Activated CD4-positive, alpha-beta T cell treated with anti-CD3 and anti-CD28 coated beads for 36 hours (primary cell): ENCODE results near the gene STMN1. TPM values are rescaled to one million over a fixed set of nuclear protein-coding genes. Genes with fewer than 3 reads are reported as not detected.
"Not testable (repeated sequence)": the region's sequence is repeated elsewhere in the genome, so short reads cannot be mapped to it uniquely, and the experiment has no call there.

Source experiments
- ATAC-seq: fragments of 200-7000 bp; cut with Tn5 transposase; one replicate; pipeline ENCODE4 v1.10.0; 2021; ENCODE audit warnings: mild to moderate bottlenecking, moderate library complexity
- CTCF ChIA-PET: fragments of 350-600 bp; sonication (Branson Sonifier 250); formaldehyde crosslinking; loops from one replicate; lab custom pipeline; 2021; ENCODE audit warnings: antibody characterized with exemption; lab: Charles Lee
- POLR2A ChIA-PET: fragments of 350-600 bp; sonication (Branson Sonifier 250); formaldehyde crosslinking; loops from one replicate; lab custom pipeline; 2021; ENCODE audit warnings: antibody characterized with exemption, inconsistent platforms; lab: Charles Lee
- DNase-seq: peaks from one replicate; pipeline ENCODE4 v3.0.0-alpha.2; 2020
- H3K27ac Mint-ChIP-seq: one replicate; pipeline ENCODE4 v1.8.0; 2021; ENCODE audit warnings: mixed read lengths
- H3K27me3 Mint-ChIP-seq: one replicate; pipeline ENCODE4 v1.8.0; 2021; ENCODE audit warnings: mixed read lengths
- H3K36me3 Mint-ChIP-seq: one replicate; pipeline ENCODE4 v1.8.0; 2021; ENCODE audit warnings: low read depth, mixed read lengths
- H3K4me1 Mint-ChIP-seq: one replicate; pipeline ENCODE4 v1.8.0; 2021; ENCODE audit warnings: mixed read lengths
- H3K4me3 Mint-ChIP-seq: one replicate; pipeline ENCODE4 v1.8.0; 2021; ENCODE audit warnings: mild to moderate bottlenecking, moderate library complexity, mixed read lengths
- H3K9me3 Mint-ChIP-seq: one replicate; pipeline ENCODE4 v1.8.0; 2021; ENCODE audit warnings: low read depth, mixed read lengths
- intact Hi-C, 2 experiments: fragments of 100-400 bp; cut with DNase I in 1 of 2; cut with micrococcal nuclease in 1 of 2; formaldehyde crosslinking; loops; one replicate each; pipeline versions ENCODE4 v1.14.2 to v1.15.1; 2022 to 2024; cut with DNase I, micrococcal nuclease
- total RNA-seq, 2 experiments: library from RNA; stranded (reverse); gene quantifications; one replicate each; pipeline ENCODE4 v1.2.3, GENCODE V29; 2021

Gene STMN1
- 100 to 1,000 TPM; 557 to 771 TPM for total RNA-seq

GRCh38 chr1:25905680-25906643 is at the start of gene STMN1:
TSS of gene STMN1 (minus strand) at chr1:25906419. CDS start at chr1:25904676, 1,743 bp downstream.
- H3K4me3 Mint-ChIP-seq = peak within 1 kb of the TSS; percentile 84
- peaks cover 34% of the 10 kb centered on the region for H3K36me3 Mint-ChIP-seq
- ChIA-PET POLR2A (interaction anchor here (0.6 to 1.3 kb wide), 8 partner anchors 8 to 549 kb away, joined by 3 to 5 read pairs (median 4); partner anchors contain the start of gene PAFAH2), CTCF (interaction anchor here (1.2 to 15.6 kb wide), 3 partner anchors 9 to 93 kb away, joined by 6 to 257 read pairs (median 53); partner anchors contain the start of gene PAFAH2)
- no peaks in the 10 kb centered on the region for H3K27me3 Mint-ChIP-seq
- H3K4me1 Mint-ChIP-seq = peaks cover 25% of the 10 kb centered on the region
- peak; percentile 81 for ATAC-seq
- peak within 1 kb of the TSS; percentile 83 for H3K27ac Mint-ChIP-seq
- intact Hi-C loops = loop anchor here (1.0 to 5.0 kb wide), 14 partner anchors 11 to 1159 kb away; partner anchors contain the start of genes PAFAH2 (in 2 of the 2), AUNIP (in 1 of the 2), CEP85 (in 1 of the 2) and CLIC4 (in 1 of the 2)
- DNase-seq = peak; percentile 96
- H3K9me3 Mint-ChIP-seq = no peaks in the 10 kb centered on the region

GRCh38 chr1:25955553-25955952 is 49.3 kb upstream of the STMN1 start:
- H3K4me1 Mint-ChIP-seq = peaks cover 4% of the 10 kb centered on the region
- ChIA-PET POLR2A (no interaction called here), CTCF (no interaction called here)
- H3K27ac Mint-ChIP-seq = no peak overlapping the region
- DNase-seq (no peak), ATAC-seq (no peak)
- intact Hi-C loops = no loop called here
- no peaks in the 10 kb centered on the region for H3K27me3 Mint-ChIP-seq
- H3K36me3 Mint-ChIP-seq = peaks cover 19% of the 10 kb centered on the region
- peaks cover 2% of the 10 kb centered on the region for H3K9me3 Mint-ChIP-seq
- H3K4me3 Mint-ChIP-seq = no peak overlapping the region

DNA sequence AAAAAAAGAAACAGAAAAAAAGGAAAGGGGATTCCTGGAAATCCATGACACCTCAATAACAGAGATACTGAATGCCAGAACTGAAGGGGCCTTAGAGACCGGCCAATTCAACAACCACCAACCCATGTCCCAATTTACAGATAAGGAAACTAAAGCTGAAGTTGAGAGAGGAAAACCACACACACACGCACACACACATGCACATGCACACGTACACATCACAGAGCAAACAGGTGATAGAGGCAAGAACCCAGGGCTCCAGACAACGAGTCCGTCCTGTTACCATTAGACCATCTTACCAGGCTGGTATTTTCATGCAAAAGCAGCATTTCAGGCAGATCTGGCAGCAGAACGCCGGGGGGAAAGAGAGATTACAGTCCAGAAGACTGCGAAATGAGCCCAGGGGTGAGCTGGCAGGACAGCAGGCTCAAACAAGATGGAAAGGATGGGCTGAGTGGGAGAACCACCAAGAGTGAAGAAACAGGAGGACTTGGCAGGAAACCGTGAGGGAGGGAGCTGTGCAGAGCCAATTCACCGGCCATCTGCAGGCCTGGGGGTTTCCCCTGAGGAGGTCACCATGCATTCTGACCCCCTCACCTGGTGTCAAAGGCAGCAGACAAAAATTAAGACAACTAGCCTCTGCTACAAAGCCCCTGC is 48.2 kb upstream of the STMN1 start:
- H3K27ac Mint-ChIP-seq = peak overlapping the region; percentile 43
- peaks cover 10% of the 10 kb centered on the region for H3K36me3 Mint-ChIP-seq
- ATAC-seq = no peak
- CTCF ChIA-PET = interaction anchor here (0.6 kb wide), 1 partner anchor 59 kb away, joined by 3 read pairs; no protein-coding TSS in a partner anchor
- DNase-seq = peak; percentile 30
- peaks cover 4% of the 10 kb centered on the region for H3K4me1 Mint-ChIP-seq
- POLR2A ChIA-PET = no interaction called here
- H3K4me3 Mint-ChIP-seq = no peak overlapping the region
- intact Hi-C loops = no loop called here
- peaks cover 2% of the 10 kb centered on the region for H3K9me3 Mint-ChIP-seq
- H3K27me3 Mint-ChIP-seq = no peaks in the 10 kb centered on the region

DNA sequence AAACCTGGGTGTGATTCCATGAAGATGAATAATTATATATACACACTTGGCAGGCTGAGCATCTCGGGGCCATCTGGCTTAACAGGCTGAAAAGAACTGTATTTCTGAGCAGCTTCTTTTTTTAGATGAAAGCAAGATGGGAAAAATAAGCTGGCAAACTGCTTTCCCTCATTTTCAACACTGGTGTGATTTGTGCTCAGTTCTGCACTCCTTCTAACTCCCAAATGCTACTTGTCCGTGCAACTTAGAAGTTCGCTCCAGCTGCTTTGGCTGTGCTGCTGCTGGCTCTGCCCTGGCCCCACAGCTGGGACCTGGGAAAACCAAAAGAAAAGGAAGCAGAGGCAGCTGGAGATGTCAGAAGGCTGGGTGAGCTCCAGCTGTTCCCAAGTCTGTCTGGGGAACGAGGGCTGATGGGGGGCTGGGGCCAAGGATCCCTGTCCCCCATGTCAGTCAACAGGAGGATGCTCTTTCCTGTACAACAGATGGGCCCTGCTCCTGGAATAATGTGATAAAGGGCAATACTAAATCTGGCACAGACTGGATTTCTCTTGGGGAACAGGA is 46.7 kb upstream of the STMN1 start:
- ChIA-PET CTCF (no interaction called here), POLR2A (no interaction called here)
- peaks cover 4% of the 10 kb centered on the region for H3K4me1 Mint-ChIP-seq
- no peaks in the 10 kb centered on the region for H3K36me3 Mint-ChIP-seq
- no peak overlapping the region for H3K4me3 Mint-ChIP-seq
- no peak overlapping the region for H3K27ac Mint-ChIP-seq
- ATAC-seq (no peak), DNase-seq (no peak)
- intact Hi-C loops = no loop called here
- no peaks in the 10 kb centered on the region for H3K27me3 Mint-ChIP-seq
- no peaks in the 10 kb centered on the region for H3K9me3 Mint-ChIP-seq

DNA sequence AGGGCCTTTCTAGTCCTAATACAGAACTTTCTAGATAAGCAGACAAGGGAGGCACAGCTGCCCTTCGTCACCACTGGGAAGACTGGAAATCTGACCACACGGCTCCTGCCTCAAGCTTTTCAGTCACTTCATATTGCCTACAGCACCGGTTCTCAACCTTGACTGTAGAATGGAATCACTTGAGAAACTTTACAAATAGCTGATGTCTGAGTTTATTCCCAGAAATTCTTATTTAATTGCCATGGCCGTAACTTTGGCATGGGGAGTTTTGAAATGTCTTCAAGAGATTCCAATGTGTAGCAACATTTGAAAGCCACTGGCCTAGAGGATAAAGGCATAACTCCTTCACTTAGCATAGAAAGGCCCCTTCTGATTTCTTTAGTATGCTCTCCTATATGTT is 42.4 kb upstream of the STMN1 start:
- Mint-ChIP-seq H3K4me1 (no peaks in the 10 kb centered on the region), H3K27ac (no peak overlapping the region), H3K4me3 (no peak overlapping the region), H3K9me3 (peaks cover 3% of the 10 kb centered on the region), H3K27me3 (no peaks in the 10 kb centered on the region), H3K36me3 (no peaks in the 10 kb centered on the region)
- ATAC-seq (no peak), DNase-seq (no peak)
- ChIA-PET CTCF (interaction anchor here (0.6 to 1.0 kb wide), 2 partner anchors 95 to 1700 kb away, joined by 3 to 4 read pairs; no protein-coding TSS in a partner anchor), POLR2A (interaction anchor here (0.6 kb wide), 1 partner anchor 22 kb away, joined by 4 read pairs; no protein-coding TSS in a partner anchor)
- intact Hi-C loops = no loop called here

- ChIA-PET POLR2A (interaction anchor here (0.6 to 0.9 kb wide), 2 partner anchors 23 to 24 kb away, joined by 4 to 7 read pairs; no protein-coding TSS in a partner anchor), CTCF (interaction anchor here (0.6 to 0.7 kb wide), 2 partner anchors 82 to 135 kb away, joined by 3 read pairs; no protein-coding TSS in a partner anchor)
- H3K4me1 Mint-ChIP-seq = no peaks in the 10 kb centered on the region
- no peak overlapping the region for H3K4me3 Mint-ChIP-seq
- intact Hi-C loops = no loop called here
- ATAC-seq (no peak), DNase-seq (no peak)
- H3K36me3 Mint-ChIP-seq = no peaks in the 10 kb centered on the region
- H3K27ac Mint-ChIP-seq = no peak overlapping the region
- no peaks in the 10 kb centered on the region for H3K27me3 Mint-ChIP-seq
- H3K9me3 Mint-ChIP-seq = peaks cover 8% of the 10 kb centered on the region
Observed at GRCh38 chr1:25947027-25947426, 40.8 kb upstream of the STMN1 start.

DNA sequence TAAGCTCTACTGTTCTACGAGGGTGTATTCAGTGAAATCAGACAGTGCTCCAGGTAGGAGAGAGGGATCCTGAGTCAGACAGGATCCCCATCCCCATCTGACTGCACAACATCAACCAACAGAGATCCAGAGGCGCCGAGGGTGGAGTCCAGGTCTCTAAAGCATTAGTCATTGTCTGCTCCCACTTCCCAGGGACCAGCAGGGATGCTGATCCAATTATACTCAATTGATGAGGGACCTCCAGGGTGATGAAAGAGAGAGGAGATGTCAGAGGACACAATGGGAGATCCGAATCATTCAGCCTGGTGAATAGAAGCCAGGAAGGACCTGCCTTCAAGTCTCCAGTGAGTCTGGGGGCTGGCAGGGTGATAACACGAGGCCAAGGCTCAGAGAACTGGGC is 39.5 kb upstream of the STMN1 start:
- Mint-ChIP-seq H3K27me3 (no peaks in the 10 kb centered on the region), H3K4me3 (no peak overlapping the region), H3K4me1 (no peaks in the 10 kb centered on the region), H3K36me3 (no peaks in the 10 kb centered on the region), H3K27ac (no peak overlapping the region), H3K9me3 (peaks cover 8% of the 10 kb centered on the region)
- CTCF ChIA-PET = interaction anchor here (0.6 to 1.5 kb wide), 2 partner anchors 16 to 497 kb away, joined by 3 read pairs; no protein-coding TSS in a partner anchor
- DNase-seq (no peak), ATAC-seq (no peak)
- POLR2A ChIA-PET = no interaction called here
- intact Hi-C loops = no loop called here

- intact Hi-C loops = no loop called here
- H3K9me3 Mint-ChIP-seq = peaks cover 8% of the 10 kb centered on the region
- no peak overlapping the region for H3K4me3 Mint-ChIP-seq
- H3K27me3 Mint-ChIP-seq = no peaks in the 10 kb centered on the region
- no peaks in the 10 kb centered on the region for H3K36me3 Mint-ChIP-seq
- H3K4me1 Mint-ChIP-seq = no peaks in the 10 kb centered on the region
- DNase-seq = no peak
- H3K27ac Mint-ChIP-seq = no peak overlapping the region
- ChIA-PET POLR2A (no interaction called here), CTCF (interaction anchor here (0.5 to 1.6 kb wide), 4 partner anchors 16 to 344 kb away, joined by 3 to 4 read pairs (median 4); partner anchors contain the start of gene PAFAH2)
- ATAC-seq = no peak
Observed at GRCh38 chr1:25944986-25945385, 38.8 kb upstream of the STMN1 start.

DNA sequence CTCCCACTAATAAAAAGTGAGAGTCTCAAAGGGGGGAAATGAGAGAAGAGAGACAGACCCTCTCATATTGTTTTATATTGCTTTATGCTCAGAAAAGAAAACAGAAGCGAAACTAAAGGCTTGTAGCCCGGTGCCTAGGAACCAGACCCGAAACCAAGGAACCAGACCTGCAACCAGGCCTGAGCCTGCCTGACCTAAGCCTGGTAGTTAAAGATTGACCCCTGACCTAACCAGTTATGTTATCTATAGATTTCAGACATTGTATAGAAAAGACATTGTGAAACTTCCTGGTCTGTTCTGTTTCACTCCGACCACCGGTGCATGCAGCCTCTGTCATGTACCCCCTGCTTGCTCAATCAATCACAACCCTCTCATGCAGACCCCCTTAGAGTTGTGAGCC is 37.3 kb upstream of the STMN1 start:
- H3K4me3 Mint-ChIP-seq, H3K27me3 Mint-ChIP-seq, H3K27ac Mint-ChIP-seq, POLR2A ChIA-PET, H3K4me1 Mint-ChIP-seq, H3K36me3 Mint-ChIP-seq, H3K9me3 Mint-ChIP-seq, intact Hi-C loops, ATAC-seq, DNase-seq: not testable (repeated sequence)
- CTCF ChIA-PET = interaction anchor here (0.6 to 1.6 kb wide), 3 partner anchors 46 to 473 kb away, joined by 4 read pairs; no protein-coding TSS in a partner anchor

GRCh38 chr1:25936947-25937346 is 30.7 kb upstream of the STMN1 start:
- no peaks in the 10 kb centered on the region for H3K27me3 Mint-ChIP-seq
- POLR2A ChIA-PET = no interaction called here
- DNase-seq = no peak

More at GRCh38 chr1:25936947-25937346, 30.7 kb upstream of the STMN1 start:
- no peak for ATAC-seq
- intact Hi-C loops = no loop called here
- no peaks in the 10 kb centered on the region for H3K4me1 Mint-ChIP-seq
- no peak overlapping the region for H3K4me3 Mint-ChIP-seq
- CTCF ChIA-PET = no interaction called here
- H3K36me3 Mint-ChIP-seq = no peaks in the 10 kb centered on the region
- H3K9me3 Mint-ChIP-seq = no peaks in the 10 kb centered on the region
- H3K27ac Mint-ChIP-seq = no peak overlapping the region
